EL (cell line): ENCODE data around the gene SSMEM1.

Experiments
- DNase-seq: peaks from one replicate; pipeline ENCODE4 v3.0.0-alpha.2; 2016

Gene SSMEM1

GRCh38 chr7:130256704-130257103 is 49.0 kb downstream of the SSMEM1 start:
- no peak for DNase-seq

- DNase-seq, result no peak
Measured at GRCh38 chr7:130258494-130259078, 50.9 kb downstream of the SSMEM1 start.

- no peak for DNase-seq
Measured at GRCh38 chr7:130262448-130262847, 54.8 kb downstream of the SSMEM1 start.

GRCh38 chr7:130263130-130263529 is 55.5 kb downstream of the SSMEM1 start:
- DNase-seq, result no peak
